Right ventricle myocardium superior (tissue), 1 donor: ENCODE data around the gene FOXS1. TPM values are rescaled to one million over a fixed set of nuclear protein-coding genes. Genes with fewer than 3 reads are reported as not detected.

Source experiments
- ATAC-seq: fragments of 200-7000 bp; cut with Tn5 transposase; one replicate; pipeline ENCODE4 v1.9.1; 2020; ENCODE audit warnings: mild to moderate bottlenecking; ENCODE audit not compliant: poor library complexity
- DNase-seq: peaks from one replicate; pipeline ENCODE4 v3.0.0-alpha.2; 2020
- intact Hi-C: fragments of 100-400 bp; cut with DNase I; formaldehyde crosslinking; loops from one replicate; pipeline ENCODE4 v1.11.2; 2022
- long read RNA-seq: library from polyadenylated mRNA; unstranded; transcript quantifications from one replicate; pipeline ENCODE4 v2.0.0, GENCODE V29; 2021
- total RNA-seq: library from RNA; stranded (reverse); fragmentation: NEBNext Ultra II Directional; extraction: Animal tissue kit (Norgen Biotek cat#: 25700); gene quantifications from one replicate; pipeline ENCODE4 v1.2.1, GENCODE V29; 2021
- donor health status: DM: no; HTN: yes; CAD: no; lungs with severe emphysema.

Gene FOXS1
- 0.62 TPM for total RNA-seq
- long read RNA-seq, partial matches to known transcripts = 0 of 4 reads
- long read RNA-seq, other reads (novel, unspliced or antisense) = 0 of 4 reads

- peak; percentile 57 for ATAC-seq
- no peak for DNase-seq
- intact Hi-C loops = no loop called here
Measured at GRCh38 chr20:31845300-31845863, at the start of gene FOXS1. Gene FOXS1 (minus strand): TSS chr20:31845604. CDS start chr20:31845542, 62 bp downstream.

DNA sequence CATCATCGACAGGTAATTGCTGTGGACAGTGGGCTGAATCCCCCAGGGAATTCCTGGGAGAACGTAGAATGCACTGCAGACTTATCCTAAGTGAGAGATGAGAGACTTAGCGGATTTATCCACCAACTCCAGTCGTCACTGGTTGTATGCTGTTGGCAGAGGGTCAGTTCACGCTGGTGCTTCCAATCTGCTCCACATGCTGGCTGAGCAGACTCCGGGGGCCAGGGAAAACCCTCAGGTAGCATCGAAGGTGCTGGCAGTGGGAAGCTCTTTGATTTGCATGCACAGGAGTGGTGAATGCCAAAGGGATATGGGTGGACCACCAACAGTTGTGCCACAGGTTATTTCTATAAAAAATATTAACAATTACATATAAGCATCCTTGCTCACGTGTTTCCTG lies 45.2 kb upstream of the FOXS1 start:
- DNase-seq (no peak), ATAC-seq (no peak)
- intact Hi-C loops = no loop called here

DNA sequence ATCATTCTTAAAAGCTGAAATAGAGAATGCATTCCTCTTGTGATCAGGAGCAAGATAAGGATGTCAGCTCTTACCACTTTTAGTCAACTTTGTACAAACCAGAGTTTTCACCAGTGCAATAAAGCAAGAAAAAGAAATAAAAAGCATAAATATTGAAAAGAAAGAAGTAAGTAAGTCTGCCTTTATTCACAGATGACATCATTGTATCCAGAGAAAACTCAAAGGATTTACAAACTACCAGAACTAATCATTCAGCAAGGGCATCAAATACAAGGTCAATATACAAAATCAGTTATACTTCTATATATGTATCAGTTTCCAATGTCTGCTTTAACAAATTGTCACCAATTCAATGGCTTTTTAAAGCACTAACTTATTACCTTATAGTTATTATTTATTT lies 38.4 kb upstream of the FOXS1 start:
- ATAC-seq = no peak
- no peak for DNase-seq
- intact Hi-C loops = no loop called here

DNA sequence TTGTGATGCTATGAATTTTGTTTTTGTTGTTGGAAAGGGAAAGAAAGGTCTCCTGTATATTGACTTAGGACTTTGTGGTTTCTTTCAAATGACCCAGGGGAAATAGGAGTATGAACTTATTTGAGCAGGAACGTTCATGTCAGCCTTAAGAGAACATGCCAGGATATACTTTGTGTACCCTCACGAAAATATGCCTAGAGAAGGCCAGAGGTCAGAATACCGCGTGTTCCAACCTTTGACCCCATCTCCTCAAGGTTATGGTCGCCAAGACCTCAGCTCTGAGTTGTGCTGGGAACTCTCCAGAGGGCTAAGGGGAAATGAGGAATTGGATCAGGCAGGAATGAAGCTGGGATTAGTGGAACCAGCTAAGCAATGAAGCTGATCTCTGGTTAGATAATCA lies 36.5 kb upstream of the FOXS1 start:
- ATAC-seq (no peak), DNase-seq (no peak)
- intact Hi-C loops = no loop called here

- peak; percentile 97 for DNase-seq
- intact Hi-C loops = no loop called here
- peak; percentile 99 for ATAC-seq
Measured at GRCh38 chr20:31879143-31879987, 34.0 kb upstream of the FOXS1 start.

- ATAC-seq (no peak), DNase-seq (no peak)
- intact Hi-C loops = no loop called here
Measured at GRCh38 chr20:31877684-31878083, 32.3 kb upstream of the FOXS1 start.

GRCh38 chr20:31875671-31876070 lies 30.3 kb upstream of the FOXS1 start:
- intact Hi-C loops = no loop called here
- DNase-seq (no peak), ATAC-seq (no peak)

- no peak for ATAC-seq
- intact Hi-C loops = no loop called here
Measured at GRCh38 chr20:31872406-31872805, 27.0 kb upstream of the FOXS1 start.

DNA sequence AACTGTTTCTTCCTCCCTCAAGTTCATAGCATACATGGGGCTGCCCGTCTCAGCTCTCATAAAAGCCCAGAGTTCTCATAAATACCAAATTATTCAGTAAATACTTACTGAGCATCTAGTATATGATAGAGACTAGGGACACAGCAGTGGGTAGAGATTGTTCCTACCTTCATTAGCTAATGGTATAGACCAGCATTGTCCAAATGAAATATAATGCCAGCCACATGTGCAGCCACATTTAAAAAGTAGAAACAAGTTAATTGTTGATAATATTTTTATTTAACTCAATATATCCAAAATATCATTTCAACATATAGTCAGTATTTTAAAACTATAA lies 26.2 kb upstream of the FOXS1 start:
- intact Hi-C loops = no loop called here
- DNase-seq (no peak), ATAC-seq (no peak)

More at GRCh38 chr20:31872406-31872805, 27.0 kb upstream of the FOXS1 start:
- DNase-seq = no peak

DNA sequence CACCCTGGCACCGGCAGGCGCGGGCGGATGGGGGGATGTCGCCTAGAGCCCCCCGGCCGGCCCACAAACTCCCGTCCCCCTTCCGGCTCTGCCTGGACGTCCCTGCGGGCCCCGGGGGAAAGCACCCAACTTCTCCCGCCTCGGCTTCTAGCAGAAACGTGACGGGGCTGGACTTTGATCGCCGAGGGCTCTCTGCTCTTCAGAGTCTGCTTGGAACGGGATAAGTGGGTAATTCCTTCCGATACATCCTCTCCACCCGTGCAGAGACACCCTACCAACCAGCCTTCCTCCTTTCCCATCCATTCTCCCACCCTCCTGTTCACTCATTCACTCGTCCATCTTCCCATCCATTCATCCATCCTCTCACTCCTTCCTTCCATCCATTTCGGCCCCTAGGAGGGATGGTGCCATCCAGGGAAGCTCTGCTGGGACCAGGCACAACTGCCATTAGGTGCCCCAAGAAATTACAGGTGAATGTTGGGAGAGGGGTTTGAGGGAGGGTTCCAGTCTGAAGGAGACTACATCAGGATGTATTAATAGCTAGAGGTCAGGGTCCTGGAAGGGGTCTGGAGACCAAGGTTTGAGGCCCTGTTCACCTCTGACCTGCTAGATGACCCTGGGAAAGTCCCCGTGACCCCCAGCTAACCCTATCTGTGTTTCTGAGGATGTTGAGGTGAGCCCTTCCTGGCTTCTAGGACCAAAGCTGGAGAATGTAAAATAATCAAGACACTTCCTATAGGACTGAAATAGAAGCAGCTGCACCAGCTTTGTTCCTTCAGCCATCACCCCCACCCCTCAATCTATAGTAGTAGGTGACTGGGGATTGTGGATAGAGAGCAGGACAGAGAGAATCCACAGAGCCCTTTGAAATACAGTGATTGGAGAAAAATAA lies 25.6 kb upstream of the FOXS1 start:
- intact Hi-C loops = no loop called here

GRCh38 chr20:31869942-31870725 lies 24.7 kb upstream of the FOXS1 start, which contains the start of the genes DUSP15 and TTLL9:
Gene DUSP15 (minus strand): TSS chr20:31870527. CDS start chr20:31870337, 190 bp downstream.
Gene TTLL9 (plus strand): TSS chr20:31870634. CDS start chr20:31871127, 493 bp downstream.
- ATAC-seq (peak; percentile 94), DNase-seq (peak; percentile 61)
- intact Hi-C loops = no loop called here

More for the DNA sequence above, 25.6 kb upstream of the FOXS1 start:
- DNase-seq (no peak), ATAC-seq (no peak)

DNA sequence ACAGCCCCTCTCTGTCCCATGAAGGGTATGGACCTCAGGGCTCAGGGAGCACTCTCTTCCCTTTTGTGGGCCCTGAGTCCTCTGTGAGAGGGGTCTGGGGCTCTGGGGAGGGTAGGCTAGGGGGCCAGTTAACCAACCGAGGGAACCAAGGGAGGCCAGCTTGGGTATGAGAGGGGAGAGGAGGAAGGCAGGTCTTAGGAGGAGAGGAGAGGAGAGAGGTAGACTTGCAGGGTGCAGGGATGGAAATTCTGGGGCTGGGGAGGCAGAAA lies 24.2 kb upstream of the FOXS1 start:
- no peak for ATAC-seq
- DNase-seq = no peak
- intact Hi-C loops = no loop called here

- DNase-seq = no peak
- intact Hi-C loops = no loop called here
- no peak for ATAC-seq
Measured at GRCh38 chr20:31868853-31869672, 23.7 kb upstream of the FOXS1 start.

DNA sequence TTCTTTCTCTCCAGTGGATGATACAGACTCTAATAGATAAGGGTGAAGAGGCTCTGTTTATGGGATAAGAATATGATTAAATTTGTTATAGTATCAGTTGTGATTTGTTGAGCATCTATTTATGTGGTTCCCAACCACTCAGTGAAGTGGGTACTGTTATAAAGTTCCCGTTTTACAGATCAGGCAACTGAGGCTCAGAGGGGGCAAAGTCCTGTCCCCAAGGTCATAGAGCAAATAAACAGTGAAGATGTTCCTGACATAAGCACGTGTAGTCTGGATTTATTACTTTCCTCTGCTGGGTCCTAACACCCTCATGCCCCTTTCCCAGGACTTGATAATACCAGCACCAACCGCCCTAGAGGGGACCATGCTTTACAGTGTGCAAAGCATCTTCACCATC lies 20.8 kb upstream of the FOXS1 start:
- ATAC-seq = no peak
- no peak for DNase-seq
- intact Hi-C loops = no loop called here

- ATAC-seq (no peak), DNase-seq (no peak)
- intact Hi-C loops = no loop called here
Measured at GRCh38 chr20:31864521-31865400, 19.4 kb upstream of the FOXS1 start.

DNA sequence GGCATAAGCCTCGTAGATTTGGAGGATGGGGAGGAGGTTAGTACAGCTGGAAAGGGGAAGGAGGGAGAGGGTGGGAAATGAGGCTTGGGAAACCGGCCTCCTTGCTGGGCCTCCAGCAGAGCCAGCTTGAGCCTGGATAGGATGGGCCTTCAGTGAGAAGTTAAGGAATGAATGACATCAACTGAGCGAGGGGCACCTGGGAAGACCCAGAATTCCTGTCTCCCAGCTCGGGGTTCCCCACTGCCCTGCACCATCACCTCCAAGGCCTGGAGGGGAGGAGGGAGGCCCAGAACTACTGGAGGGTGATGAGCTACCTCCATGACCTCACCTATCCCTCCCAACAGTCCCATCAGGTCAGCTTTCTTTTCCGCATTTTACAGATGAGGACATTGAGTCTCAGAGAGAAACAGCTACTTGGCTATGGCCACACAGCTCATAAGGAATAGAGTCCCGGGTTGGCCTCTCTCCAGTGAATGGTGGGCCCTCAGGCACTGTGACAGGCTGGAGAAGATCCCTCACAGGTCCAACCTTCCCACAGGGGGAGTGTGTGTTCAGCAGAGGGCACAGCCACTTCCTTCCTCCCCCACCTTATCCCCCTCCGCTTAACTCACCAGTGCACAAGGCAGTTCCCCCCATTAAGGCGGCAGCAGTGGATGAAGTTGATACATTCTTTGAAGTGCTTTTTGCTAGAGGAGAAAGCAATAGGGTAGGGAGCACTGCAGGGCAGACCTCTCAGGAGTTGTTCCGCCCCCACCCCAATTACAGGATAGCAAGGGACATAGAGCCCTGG lies 18.1 kb upstream of the FOXS1 start:
- intact Hi-C loops = no loop called here
- DNase-seq (no peak), ATAC-seq (no peak)
